AG09309 (cell line): ENCODE measurements around the gene NLRP13.
"Not testable (repeated sequence)": the region's sequence is repeated elsewhere in the genome, so short reads cannot be mapped to it uniquely, and the experiment has no call there.

Experiments
- DNase-seq: peaks from one replicate; pipeline ENCODE4 v3.0.0-alpha.2; 2010; ENCODE audit warnings: low read depth
- H3K4me3 ChIP-seq: 2 replicates; pipeline ENCODE4 v1.5.1; 2011; ENCODE audit warnings: mild to moderate bottlenecking, low read depth, low read length, moderate library complexity; ENCODE audit not compliant: control insufficient read depth
- TF ChIP-seq, protein P1 (sequence below): IDR thresholded peaks from 2 replicates; pipeline ENCODE4 v1.5.1; 2011; ENCODE audit warnings: mild to moderate bottlenecking, low read depth, low read length, inconsistent platforms; ENCODE audit not compliant: insufficient read depth, control insufficient read depth; ENCODE audit errors: missing control alignments

NLRP13 gene

DNA sequence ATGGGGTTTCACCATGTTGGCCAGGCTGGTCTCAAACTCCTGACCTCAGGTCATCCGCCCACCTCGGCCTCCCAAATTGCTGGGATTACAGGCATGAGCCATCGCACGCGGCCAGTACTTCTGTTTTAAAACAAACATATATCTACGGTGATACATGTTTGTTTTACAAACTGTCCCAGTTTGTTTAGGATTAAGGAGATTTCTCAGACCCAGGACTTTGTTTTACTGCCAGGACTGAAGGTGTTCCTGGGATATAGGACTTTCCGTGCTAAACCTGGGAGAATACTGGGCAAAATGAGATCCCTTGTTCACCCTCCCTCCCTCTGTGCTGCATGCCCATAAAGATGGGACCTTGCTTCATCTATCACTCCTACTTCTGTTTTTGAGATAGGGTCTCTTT lies 24.3 kb upstream of the NLRP13 start:
- H3K4me3 ChIP-seq: no peak overlapping the region
- no peak for DNase-seq
- TF ChIP-seq, protein P1, sequence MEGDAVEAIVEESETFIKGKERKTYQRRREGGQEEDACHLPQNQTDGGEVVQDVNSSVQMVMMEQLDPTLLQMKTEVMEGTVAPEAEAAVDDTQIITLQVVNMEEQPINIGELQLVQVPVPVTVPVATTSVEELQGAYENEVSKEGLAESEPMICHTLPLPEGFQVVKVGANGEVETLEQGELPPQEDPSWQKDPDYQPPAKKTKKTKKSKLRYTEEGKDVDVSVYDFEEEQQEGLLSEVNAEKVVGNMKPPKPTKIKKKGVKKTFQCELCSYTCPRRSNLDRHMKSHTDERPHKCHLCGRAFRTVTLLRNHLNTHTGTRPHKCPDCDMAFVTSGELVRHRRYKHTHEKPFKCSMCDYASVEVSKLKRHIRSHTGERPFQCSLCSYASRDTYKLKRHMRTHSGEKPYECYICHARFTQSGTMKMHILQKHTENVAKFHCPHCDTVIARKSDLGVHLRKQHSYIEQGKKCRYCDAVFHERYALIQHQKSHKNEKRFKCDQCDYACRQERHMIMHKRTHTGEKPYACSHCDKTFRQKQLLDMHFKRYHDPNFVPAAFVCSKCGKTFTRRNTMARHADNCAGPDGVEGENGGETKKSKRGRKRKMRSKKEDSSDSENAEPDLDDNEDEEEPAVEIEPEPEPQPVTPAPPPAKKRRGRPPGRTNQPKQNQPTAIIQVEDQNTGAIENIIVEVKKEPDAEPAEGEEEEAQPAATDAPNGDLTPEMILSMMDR: no peak

DNA sequence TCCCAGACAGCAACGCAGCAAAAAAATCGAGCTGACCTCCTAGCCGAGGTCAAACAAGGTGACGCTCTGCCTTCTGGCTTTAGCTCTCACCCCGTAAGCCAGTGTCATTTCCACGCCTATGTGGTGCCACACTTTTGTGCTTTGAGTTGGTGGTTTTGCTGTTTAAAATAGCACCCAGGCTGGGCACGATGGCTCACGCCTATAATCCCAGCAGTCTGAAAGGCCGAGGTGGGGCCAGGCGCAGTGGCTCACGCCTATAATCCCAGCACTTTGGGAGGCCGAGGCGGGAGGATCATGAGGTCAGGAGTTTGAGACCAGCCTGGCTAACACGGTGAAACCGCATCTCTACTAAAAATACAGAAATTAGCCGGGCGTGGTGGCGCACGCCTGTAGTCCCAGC lies 18.4 kb upstream of the NLRP13 start:
- DNase-seq, H3K4me3 ChIP-seq: not testable (repeated sequence)

DNA sequence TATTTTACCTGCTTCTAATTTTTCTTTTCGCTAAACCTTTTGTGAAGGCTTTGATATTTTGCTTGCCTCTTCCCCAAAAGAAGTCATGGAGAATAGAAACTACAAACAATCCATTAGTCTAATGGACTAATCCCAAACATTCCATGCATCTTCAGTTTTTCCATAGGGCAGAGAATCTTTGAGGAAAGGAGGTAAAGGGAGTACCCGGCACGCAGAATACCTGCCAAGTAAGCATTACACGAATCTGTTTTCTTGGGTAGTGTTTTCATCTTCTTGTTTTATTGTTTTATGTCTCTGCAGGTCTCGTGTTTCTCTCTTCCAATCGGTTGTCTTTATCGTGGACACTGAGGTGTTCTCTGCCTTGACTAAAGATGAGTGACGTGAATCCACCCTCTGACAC lies 15.4 kb upstream of the NLRP13 start, which contains the start of gene NLRP8:
TSS of gene NLRP8 (plus strand) at position 301 of the 400 bp plus-strand sequence.
- TF ChIP-seq, protein P1: no peak
- H3K4me3 ChIP-seq: no peak within 1 kb of the TSS
- no peak for DNase-seq

DNA sequence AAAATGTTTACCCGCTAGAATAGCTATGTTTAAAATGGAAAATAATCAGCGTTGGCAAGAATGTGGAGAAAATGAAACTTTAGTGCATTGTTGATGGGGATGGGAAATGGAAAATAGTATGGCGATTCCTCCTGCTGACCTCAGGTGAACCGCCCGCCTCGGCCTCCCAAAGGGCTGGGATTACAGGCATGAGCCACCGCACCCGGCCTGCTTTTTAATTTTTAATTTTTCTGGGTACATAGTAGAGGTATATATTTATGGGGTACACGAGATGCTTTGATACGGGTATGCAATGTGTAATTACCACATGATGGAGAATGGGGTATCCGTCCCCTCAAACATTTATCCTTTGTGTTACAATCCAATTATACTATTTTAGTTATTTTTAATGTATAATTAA lies 8.2 kb upstream of the NLRP13 start:
- no peak for DNase-seq
- no peak overlapping the region for H3K4me3 ChIP-seq
- TF ChIP-seq, protein P1: no peak

DNA sequence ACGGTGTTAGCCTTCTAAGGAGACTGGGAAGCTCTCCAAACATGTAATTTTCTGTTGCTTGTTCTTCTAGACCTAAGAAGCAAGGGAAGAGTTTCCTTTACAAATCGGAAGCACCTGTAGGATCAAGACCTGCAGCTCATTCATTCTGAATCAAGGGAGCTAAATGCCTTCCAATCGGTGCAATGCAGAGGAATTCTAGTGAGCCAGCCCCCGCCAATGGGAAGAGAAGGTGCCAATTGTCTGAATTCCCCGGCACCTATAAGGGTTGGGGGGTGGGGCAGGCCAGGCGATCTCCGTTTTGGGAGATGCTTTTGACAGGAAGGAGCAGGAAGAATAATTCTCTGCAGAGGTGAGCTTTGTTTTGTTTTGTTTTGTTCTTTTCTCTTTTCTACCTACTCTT lies 7.1 kb upstream of the NLRP13 start:
- DNase-seq: no peak
- H3K4me3 ChIP-seq: no peak overlapping the region
- TF ChIP-seq, protein P1: no peak

DNA sequence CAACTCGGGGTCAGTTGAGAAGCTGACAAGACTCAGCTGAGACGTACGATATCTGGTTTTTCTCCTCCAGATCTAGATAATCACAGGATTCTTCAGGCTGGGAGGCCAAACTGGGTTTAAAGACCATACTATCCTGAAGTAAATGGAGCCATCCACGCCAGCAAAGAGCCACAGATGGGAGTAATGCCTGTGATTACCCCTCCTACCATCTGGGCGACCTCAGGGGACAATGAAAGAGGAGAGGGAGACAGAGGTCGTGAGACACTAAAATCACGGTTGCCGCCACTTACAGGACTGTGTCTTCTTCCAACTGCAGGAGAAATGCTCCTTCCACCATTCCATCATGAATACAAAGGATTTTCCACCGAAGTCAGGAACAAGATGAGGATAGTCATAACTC lies 3.1 kb upstream of the NLRP13 start:
- no peak for DNase-seq

DNA sequence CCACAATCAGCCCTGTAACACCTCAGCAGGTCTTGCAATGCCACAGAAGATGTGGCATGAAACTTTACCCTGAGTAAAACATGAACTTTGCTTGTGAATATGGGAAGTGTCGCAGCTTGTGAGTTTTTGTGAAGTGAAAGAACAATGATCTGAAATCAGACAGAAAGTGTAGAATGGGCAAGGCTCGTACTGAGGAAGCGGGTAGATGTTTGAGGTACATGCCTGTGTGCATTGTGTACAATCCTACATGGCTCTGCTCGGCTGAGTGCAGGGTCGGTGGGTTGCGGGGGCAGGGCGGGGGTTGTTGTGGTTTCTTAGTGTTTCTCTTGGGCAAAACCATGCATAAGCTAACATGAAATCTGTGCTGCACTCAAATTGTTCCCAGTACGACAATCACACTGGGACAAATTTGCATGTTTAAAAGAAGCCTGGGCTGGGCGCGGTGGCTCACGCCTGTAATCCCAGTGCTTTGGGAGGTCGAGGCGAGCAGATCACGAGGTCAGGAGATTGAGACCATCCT lies 1.1 kb downstream of the NLRP13 start:
- TF ChIP-seq, protein P1: no peak
- no peak overlapping the region for H3K4me3 ChIP-seq
- no peak for DNase-seq

More for the DNA sequence above, 3.1 kb upstream of the NLRP13 start:
- TF ChIP-seq, protein P1: no peak
- H3K4me3 ChIP-seq: no peak overlapping the region

DNA sequence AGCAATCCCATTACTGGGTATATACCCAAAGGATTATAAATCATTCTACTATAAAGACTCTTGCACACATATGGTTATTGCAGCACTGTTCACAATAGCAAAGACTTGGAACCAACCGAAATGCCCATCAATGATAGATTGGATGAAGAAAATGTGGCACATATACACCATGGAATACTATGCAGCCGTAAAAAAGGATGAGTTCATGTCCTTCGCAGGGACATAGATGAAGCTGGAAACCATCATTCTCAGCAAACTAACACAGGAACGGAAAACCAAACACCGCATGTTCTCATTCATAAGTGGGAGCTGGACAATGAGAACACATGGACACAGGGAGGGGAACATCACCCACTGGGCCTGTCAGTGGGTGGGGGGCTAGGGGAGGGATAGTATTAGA lies 2.9 kb downstream of the NLRP13 start:
- not testable (repeated sequence) for H3K4me3 ChIP-seq, DNase-seq
